GM21390 (cell line): ENCODE results near the gene ZNF267.
"Not testable (repeated sequence)": the region's sequence is repeated elsewhere in the genome, so short reads cannot be mapped to it uniquely, and the experiment has no call there.

Experiments
- ATAC-seq: cut with Tn5 transposase; IDR thresholded peaks from one replicate; pipeline ENCODE4 v1.9.1; 2021; ENCODE audit not compliant: unreplicated experiment

The ZNF267 gene

GRCh38 chr16:31873556-31874365 is at the start of gene ZNF267:
TSS of gene ZNF267 (plus strand) at chr16:31873807. CDS start at chr16:31873967, 160 bp downstream.
- peak; percentile 44 for ATAC-seq

GRCh38 chr16:31833047-31833446 is 40.6 kb upstream of the ZNF267 start:
- ATAC-seq: no peak

GRCh38 chr16:31836396-31836795 is 37.2 kb upstream of the ZNF267 start:
- ATAC-seq: not testable (repeated sequence)

- no peak for ATAC-seq
Measured at GRCh38 chr16:31842864-31843263, 30.7 kb upstream of the ZNF267 start.

- not testable (repeated sequence) for ATAC-seq
Measured at GRCh38 chr16:31848572-31848971, 25.0 kb upstream of the ZNF267 start.

GRCh38 chr16:31853291-31853690 is 20.3 kb upstream of the ZNF267 start:
- no peak for ATAC-seq

GRCh38 chr16:31860508-31860907 is 13.1 kb upstream of the ZNF267 start:
- no peak for ATAC-seq

- no peak for ATAC-seq
Measured at GRCh38 chr16:31861455-31861854, 12.2 kb upstream of the ZNF267 start.

- ATAC-seq: no peak
Measured at GRCh38 chr16:31862761-31863160, 10.8 kb upstream of the ZNF267 start.

GRCh38 chr16:31868164-31868563 is 5.4 kb upstream of the ZNF267 start:
- ATAC-seq: no peak

- ATAC-seq: peak; percentile 46
Measured at GRCh38 chr16:31868691-31869167, 4.9 kb upstream of the ZNF267 start.

GRCh38 chr16:31869511-31870201 is 4.0 kb upstream of the ZNF267 start:
- ATAC-seq: no peak

- no peak for ATAC-seq
Measured at GRCh38 chr16:31870809-31871208, 2.8 kb upstream of the ZNF267 start.

GRCh38 chr16:31871510-31871909 is 2.1 kb upstream of the ZNF267 start:
- ATAC-seq: no peak

- ATAC-seq: no peak
Measured at GRCh38 chr16:31872201-31872600, 1.4 kb upstream of the ZNF267 start.

GRCh38 chr16:31874366-31875111 is 932 bp downstream of the ZNF267 start:
- peak; percentile 32 for ATAC-seq

GRCh38 chr16:31875112-31875803 is 1.7 kb downstream of the ZNF267 start:
- ATAC-seq: no peak

GRCh38 chr16:31875928-31876547 is 2.4 kb downstream of the ZNF267 start:
- no peak for ATAC-seq

GRCh38 chr16:31876951-31877828 is 3.6 kb downstream of the ZNF267 start:
- peak; percentile 58 for ATAC-seq
